DND-41 (cell line): Measurements from ENCODE around the gene MAPK7.

Source experiments
- CTCF ChIP-seq: IDR thresholded peaks from 2 replicates; pipeline ENCODE4 v1.5.1; 2012; ENCODE audit warnings: borderline replicate concordance, low read length, moderate library complexity, mild to moderate bottlenecking; ENCODE audit not compliant: poor library complexity, severe bottlenecking; ENCODE audit errors: extremely low read depth
- EZH2 ChIP-seq: IDR thresholded peaks from 3 replicates; pipeline ENCODE4 v1.6.1; 2012; ENCODE audit warnings: borderline replicate concordance, low read depth, mild to moderate bottlenecking, moderate library complexity, low read length, inconsistent platforms; ENCODE audit not compliant: severe bottlenecking

GRCh38 chr17:19409509-19409908 lies 31.2 kb downstream of the MAPK7 start:
- TF ChIP-seq CTCF = no peak
- no peak for TF ChIP-seq EZH2
